Activated T-cell treated with anti-CD3 and anti-CD28 coated beads, Interleukin-2, amount 50 U/mL, for 4 hours (primary cell): ENCODE results near the gene CXorf49. TPM values are rescaled to one million over a fixed set of nuclear protein-coding genes. Genes with fewer than 3 reads are reported as not detected.
"Not testable (repeated sequence)": the region's sequence is repeated elsewhere in the genome, so short reads cannot be mapped to it uniquely, and the experiment has no call there.

Source experiments
- ATAC-seq, 2 donors: fragments of 200-7000 bp; cut with Tn5 transposase; one replicate each; pipeline ENCODE4 v1.10.0; 2021
- DNase-seq: peaks from one replicate; pipeline ENCODE4 v3.0.0-alpha.2; 2020
- H3K27me3 Mint-ChIP-seq: one replicate; pipeline ENCODE4 v1.8.0; 2021; ENCODE audit warnings: low read depth, mixed read lengths
- H3K36me3 Mint-ChIP-seq: one replicate; pipeline ENCODE4 v1.8.0; 2022; ENCODE audit warnings: mixed read lengths; ENCODE audit not compliant: insufficient read depth
- H3K4me1 Mint-ChIP-seq: one replicate; pipeline ENCODE4 v1.8.0; 2021; ENCODE audit warnings: low read depth, mixed read lengths
- H3K4me3 Mint-ChIP-seq: one replicate; pipeline ENCODE4 v1.8.0; 2021; ENCODE audit warnings: mild to moderate bottlenecking, moderate library complexity, mixed read lengths
- H3K9me3 Mint-ChIP-seq: one replicate; pipeline ENCODE4 v1.8.0; 2021; ENCODE audit warnings: mixed read lengths
- total RNA-seq, 3 donors: library from RNA; stranded (reverse); gene quantifications; one replicate each; pipeline ENCODE4 v1.2.1, GENCODE V29; 2021

The CXorf49 gene
- total RNA-seq, result not detected

- ATAC-seq, H3K27me3 Mint-ChIP-seq, DNase-seq, H3K9me3 Mint-ChIP-seq, H3K4me3 Mint-ChIP-seq, H3K36me3 Mint-ChIP-seq, H3K4me1 Mint-ChIP-seq: not testable (repeated sequence)
These were observed at the start of gene CXorf49 for GRCh38 chrX:71718185-71718584. Gene CXorf49 (minus strand): TSS chrX:71718285. CDS start chrX:71718151, 134 bp downstream.

GRCh38 chrX:71767134-71767533 lies 49.0 kb upstream of the CXorf49 start:
- H3K4me1 Mint-ChIP-seq, DNase-seq, H3K4me3 Mint-ChIP-seq, H3K9me3 Mint-ChIP-seq, H3K27me3 Mint-ChIP-seq, H3K36me3 Mint-ChIP-seq: not testable (repeated sequence)
- peak; percentile 23 for ATAC-seq

GRCh38 chrX:71765613-71766012 lies 47.5 kb upstream of the CXorf49 start:
- H3K4me1 Mint-ChIP-seq, DNase-seq, ATAC-seq, H3K4me3 Mint-ChIP-seq, H3K27me3 Mint-ChIP-seq, H3K9me3 Mint-ChIP-seq, H3K36me3 Mint-ChIP-seq: not testable (repeated sequence)

- not testable (repeated sequence) for ATAC-seq, H3K36me3 Mint-ChIP-seq, H3K9me3 Mint-ChIP-seq, DNase-seq, H3K27me3 Mint-ChIP-seq, H3K4me3 Mint-ChIP-seq, H3K4me1 Mint-ChIP-seq
These were observed 46.7 kb upstream of the CXorf49 start for GRCh38 chrX:71764832-71765231.

- not testable (repeated sequence) for H3K9me3 Mint-ChIP-seq, H3K36me3 Mint-ChIP-seq, H3K4me3 Mint-ChIP-seq, DNase-seq, ATAC-seq, H3K4me1 Mint-ChIP-seq, H3K27me3 Mint-ChIP-seq
These were observed 45.0 kb upstream of the CXorf49 start, which contains the start of gene CXorf49B for GRCh38 chrX:71763049-71763448. Gene CXorf49B (plus strand): TSS chrX:71763349. CDS start chrX:71763424, 75 bp downstream.

GRCh38 chrX:71760688-71761281 lies 42.7 kb upstream of the CXorf49 start:
- H3K4me1 Mint-ChIP-seq, DNase-seq, H3K27me3 Mint-ChIP-seq, H3K9me3 Mint-ChIP-seq, H3K36me3 Mint-ChIP-seq, H3K4me3 Mint-ChIP-seq: not testable (repeated sequence)
- peak; percentile 30 to 34 for ATAC-seq

GRCh38 chrX:71720289-71720886 lies 2.3 kb upstream of the CXorf49 start:
- ATAC-seq, result peak; percentile 36 to 56
- H3K36me3 Mint-ChIP-seq, H3K9me3 Mint-ChIP-seq, DNase-seq, H3K27me3 Mint-ChIP-seq, H3K4me3 Mint-ChIP-seq, H3K4me1 Mint-ChIP-seq: not testable (repeated sequence)

- not testable (repeated sequence) for H3K4me1 Mint-ChIP-seq, H3K27me3 Mint-ChIP-seq, H3K9me3 Mint-ChIP-seq, DNase-seq, H3K4me3 Mint-ChIP-seq, H3K36me3 Mint-ChIP-seq, ATAC-seq
These were observed 1.1 kb upstream of the CXorf49 start for GRCh38 chrX:71719195-71719594.

- not testable (repeated sequence) for H3K36me3 Mint-ChIP-seq, H3K9me3 Mint-ChIP-seq, ATAC-seq, H3K4me1 Mint-ChIP-seq, H3K27me3 Mint-ChIP-seq, DNase-seq, H3K4me3 Mint-ChIP-seq
These were observed 1.8 kb downstream of the CXorf49 start for GRCh38 chrX:71716323-71716722.

GRCh38 chrX:71715551-71715950 lies 2.5 kb downstream of the CXorf49 start:
- H3K27me3 Mint-ChIP-seq, DNase-seq: not testable (repeated sequence)

GRCh38 chrX:71714064-71714463 lies 4.0 kb downstream of the CXorf49 start:
- H3K27me3 Mint-ChIP-seq, H3K4me3 Mint-ChIP-seq, H3K9me3 Mint-ChIP-seq, DNase-seq, H3K36me3 Mint-ChIP-seq, H3K4me1 Mint-ChIP-seq: not testable (repeated sequence)
- peak; percentile 34 to 51 for ATAC-seq

More at GRCh38 chrX:71715551-71715950, 2.5 kb downstream of the CXorf49 start:
- not testable (repeated sequence) for H3K9me3 Mint-ChIP-seq, H3K36me3 Mint-ChIP-seq, H3K4me3 Mint-ChIP-seq, H3K4me1 Mint-ChIP-seq, ATAC-seq

GRCh38 chrX:71702853-71703252 lies 15.2 kb downstream of the CXorf49 start:
- not testable (repeated sequence) for H3K4me1 Mint-ChIP-seq, H3K4me3 Mint-ChIP-seq, H3K36me3 Mint-ChIP-seq, H3K27me3 Mint-ChIP-seq, DNase-seq, H3K9me3 Mint-ChIP-seq
- peak in 1 of 2 donors; percentile 43 for ATAC-seq

- peak in 1 of 2 donors; percentile 23 for ATAC-seq
- not testable (repeated sequence) for H3K4me1 Mint-ChIP-seq, H3K4me3 Mint-ChIP-seq
These were observed 19.1 kb downstream of the CXorf49 start for GRCh38 chrX:71699023-71699344.

GRCh38 chrX:71698299-71699022 lies 19.6 kb downstream of the CXorf49 start:
- not testable (repeated sequence) for DNase-seq, H3K9me3 Mint-ChIP-seq, H3K4me1 Mint-ChIP-seq, H3K27me3 Mint-ChIP-seq, H3K4me3 Mint-ChIP-seq, H3K36me3 Mint-ChIP-seq
- peak; percentile 46 to 58 for ATAC-seq

More at GRCh38 chrX:71699023-71699344, 19.1 kb downstream of the CXorf49 start:
- not testable (repeated sequence) for H3K27me3 Mint-ChIP-seq, DNase-seq, H3K36me3 Mint-ChIP-seq, H3K9me3 Mint-ChIP-seq
